Hematopoietic multipotent progenitor cell treated with erythropoietin and hydrocortisone succinate and interleukin-3 and kit ligand, for 17 days (in vitro differentiated cells): ENCODE data around the gene ITLN2.
"Not testable (repeated sequence)": the region's sequence is repeated elsewhere in the genome, so short reads cannot be mapped to it uniquely, and the experiment has no call there.

Experiments
- DNase-seq: peaks from one replicate; pipeline ENCODE4 v3.0.0-alpha.2; 2015; ENCODE audit warnings: low spot score

Gene ITLN2

DNA sequence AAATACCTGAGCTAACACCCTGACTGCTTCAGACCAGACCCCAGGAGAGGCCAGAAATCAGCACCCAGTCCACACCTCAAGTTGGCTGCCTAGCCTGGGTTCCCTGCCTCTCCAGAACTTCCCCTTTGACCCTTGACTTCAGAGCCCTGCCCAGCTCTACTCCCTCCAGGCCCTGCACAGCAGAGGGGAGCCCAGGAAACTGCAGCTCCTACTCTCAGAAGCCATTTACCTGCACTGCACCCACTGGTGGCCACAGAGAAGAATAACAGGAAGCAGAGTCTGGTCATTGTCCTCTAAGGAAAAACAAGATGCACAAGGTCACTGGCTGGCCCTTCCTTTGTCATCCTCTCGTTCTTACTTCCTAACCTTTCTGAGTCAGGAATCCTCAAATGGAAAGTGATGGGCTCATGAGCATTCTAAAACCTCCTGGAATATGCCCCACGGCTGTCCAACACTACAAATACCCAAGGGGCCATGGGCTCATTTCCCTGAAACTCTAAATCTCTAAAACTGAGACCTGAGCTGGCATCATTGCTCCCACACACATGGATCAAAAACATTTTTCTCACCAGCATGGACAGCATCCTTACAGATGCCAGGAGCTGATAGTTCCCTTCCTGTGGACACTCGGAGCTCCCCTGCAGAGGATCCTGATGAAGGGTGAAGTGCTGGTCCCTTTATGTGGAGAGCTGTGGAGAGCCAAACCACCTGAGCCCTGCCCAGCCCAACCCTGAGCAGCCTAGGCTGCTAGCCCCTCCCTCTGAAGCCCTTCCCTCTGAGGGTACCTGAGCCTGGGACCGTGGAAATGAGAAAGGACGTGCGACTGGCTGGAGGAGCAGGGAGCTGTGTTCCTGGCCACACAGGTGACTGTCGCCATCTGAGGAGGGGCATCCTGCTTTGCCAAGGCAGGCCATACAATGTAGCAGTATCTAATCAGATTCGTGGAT, at the start of gene ITLN2:
Gene ITLN2 (minus strand): TSS at position 652 of the 947 bp plus-strand sequence. CDS start 68 bp downstream, at position 584.
- peak; percentile 66 for DNase-seq

DNA sequence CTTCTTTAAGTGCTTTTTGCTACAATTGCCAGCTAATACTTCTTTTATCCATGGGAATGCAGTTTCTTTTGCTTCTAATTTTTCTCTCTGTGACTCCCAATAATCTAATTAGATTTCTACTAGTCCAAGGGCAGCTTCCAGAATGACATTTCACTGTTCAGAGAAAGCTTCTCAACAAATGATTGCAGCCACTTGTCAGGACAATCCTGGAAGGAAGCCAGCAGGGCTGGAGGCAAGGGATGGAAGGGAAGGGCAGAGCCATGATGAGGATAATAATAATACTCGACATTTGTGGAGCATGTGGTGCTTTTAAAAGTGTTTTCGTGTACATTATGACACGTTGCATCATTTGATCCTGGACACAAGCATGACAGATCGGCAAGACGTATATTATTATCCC, 46.9 kb upstream of the ITLN2 start:
- DNase-seq: no peak

DNA sequence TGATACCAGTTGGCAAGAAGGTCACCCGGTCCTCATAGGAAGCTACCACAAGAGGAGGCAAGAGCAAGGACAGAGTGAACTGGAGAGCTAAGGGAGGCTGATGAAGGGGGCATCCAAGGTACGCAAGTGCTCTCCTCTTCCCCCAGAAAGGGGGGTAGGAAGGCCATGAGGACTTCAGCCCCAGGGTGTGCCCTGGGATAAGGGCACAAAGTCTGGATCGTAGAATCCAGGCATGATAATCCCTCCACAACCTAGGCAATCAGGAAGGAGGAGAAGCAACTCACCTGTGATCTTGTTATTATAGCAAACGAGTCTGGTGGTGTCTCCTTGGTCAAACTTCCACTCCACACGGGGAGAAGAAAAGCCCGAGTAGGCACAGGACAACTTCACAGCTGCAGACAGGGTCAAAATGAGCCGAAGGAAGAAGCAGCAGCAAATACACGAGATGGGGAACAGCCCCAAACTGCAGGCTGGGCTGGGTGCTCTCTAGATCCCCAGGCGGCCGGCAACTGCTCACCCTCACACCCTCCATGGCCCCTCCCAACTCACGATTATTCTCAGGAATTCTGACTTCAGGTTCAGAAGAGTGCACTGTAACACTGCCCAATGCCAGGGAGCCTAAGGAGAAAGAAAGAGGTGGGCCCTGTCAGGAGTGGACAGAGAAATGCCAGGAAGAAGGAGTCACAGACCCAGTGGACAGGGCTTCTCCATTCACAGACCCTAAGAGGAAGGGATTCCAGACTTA, 46.3 kb upstream of the ITLN2 start:
- no peak for DNase-seq

DNA sequence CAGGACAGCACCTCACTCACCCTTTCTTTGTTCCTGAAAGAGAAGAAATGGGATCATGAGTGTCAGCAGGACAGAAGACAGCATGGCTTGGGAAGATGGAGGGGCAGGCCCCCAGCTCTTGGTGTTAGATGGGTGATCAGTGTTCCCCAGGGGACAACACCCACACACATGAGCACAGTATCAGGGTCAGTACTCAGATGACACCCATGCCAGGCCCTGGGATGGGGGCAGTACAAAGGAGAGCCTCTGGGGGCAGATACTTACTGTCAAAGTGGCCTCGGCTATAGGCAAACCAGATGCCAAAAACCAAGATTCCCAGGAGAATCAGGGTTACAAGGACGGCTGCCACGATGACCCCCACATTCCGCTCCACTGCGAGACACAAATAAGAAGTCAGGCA, 44.8 kb upstream of the ITLN2 start:
- DNase-seq: no peak

DNA sequence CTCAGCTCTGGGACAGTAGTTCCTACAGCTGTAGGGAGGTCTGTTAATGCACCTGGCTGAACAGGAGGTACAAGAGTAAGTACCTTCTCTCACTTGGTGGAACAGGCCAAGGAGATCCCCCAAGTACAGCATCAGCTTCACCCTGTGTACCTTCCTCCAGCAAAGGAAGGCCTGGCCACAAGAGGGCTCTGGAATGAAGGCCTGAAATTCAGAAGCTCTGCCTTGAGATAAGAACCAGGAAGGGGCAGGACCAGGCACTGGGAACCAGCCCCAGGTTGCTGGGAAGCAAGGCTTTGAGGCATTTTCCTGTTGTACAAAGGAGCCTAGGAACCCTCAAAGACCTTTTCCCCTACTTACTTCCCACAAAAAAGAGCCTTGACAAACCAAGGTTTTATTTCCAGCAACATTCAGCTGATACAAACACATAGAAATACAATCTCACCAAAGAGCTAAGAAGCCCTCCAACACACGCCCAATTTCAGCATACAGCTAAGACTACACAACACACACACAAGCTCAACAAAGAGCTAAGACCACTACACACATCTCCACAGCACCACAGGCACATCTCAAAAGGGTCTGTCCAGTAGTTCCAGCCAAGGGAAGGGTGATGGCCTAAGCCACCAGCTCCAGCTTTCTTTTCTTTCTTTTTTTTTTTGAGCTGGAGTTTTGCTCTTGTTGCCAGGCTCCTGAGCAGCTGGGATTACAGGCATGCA, 42.9 kb upstream of the ITLN2 start:
- peak; percentile 85 for DNase-seq

DNA sequence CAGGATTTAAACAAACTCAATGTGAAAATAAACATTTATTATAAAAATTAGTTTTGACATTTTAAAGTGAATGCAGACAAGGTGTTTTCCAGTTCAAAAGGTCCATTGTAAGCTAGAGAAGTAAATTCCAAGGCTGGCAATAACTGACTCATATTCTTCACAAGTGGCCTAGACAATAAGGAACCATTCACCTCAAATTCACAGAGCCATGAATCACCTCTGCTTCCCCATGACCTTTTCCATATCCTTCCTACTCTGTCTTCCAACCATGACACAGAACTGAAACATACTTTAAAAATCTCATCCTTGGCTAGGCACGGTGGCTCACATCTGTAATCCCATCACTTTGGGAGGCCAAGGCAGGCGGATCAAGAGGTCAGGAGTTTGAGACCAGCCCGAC, 41.6 kb upstream of the ITLN2 start:
- no peak for DNase-seq

DNA sequence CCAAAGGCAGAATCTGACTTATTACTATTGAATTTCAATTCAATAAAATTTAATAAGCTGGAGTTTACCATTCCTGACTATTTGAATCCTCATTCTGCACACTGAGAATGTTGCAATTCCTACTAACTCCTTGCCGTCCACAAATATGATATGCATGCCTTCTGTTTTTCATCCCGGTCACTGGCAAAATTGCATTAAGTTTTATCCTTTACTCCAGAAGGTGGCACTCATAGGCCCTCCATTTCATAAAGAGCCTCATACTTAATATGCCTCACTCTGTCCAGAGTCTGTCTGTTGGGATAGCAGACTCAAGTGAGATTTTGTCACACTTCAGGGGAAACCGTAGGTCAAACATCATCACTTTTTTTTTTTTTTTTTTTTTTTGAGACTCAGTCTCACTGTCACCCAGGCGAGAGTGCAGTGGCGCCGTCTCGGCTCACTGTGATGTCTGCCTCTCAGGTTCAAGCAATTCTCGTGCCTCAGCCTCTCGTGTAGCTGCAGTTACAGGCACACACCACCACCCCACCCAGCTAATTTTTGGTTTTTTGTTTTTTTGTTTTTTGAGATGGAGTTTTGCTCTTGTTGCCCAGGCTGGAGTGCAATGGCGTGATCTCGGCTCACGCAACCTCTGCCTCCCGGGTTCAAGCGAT, 39.1 kb upstream of the ITLN2 start:
- peak; percentile 39 for DNase-seq

DNA sequence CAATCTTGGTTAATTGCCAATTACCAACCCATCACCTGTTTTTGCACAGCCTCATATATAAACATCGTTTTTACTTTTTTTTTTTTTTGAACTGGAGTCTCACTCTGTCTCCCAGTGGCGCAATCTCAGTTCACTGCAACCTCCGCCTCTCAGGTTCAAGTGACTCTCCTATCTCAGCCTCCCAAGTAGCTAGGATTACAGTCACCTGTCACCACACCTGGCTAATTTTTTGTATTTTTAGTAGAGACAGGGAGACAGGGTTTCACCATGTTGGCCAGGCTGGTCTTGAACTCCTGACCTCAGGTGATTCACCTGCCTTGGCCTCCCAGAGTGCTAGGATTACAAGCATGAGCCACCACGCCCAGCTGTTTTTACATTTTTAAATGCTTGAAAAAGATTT, 37.4 kb upstream of the ITLN2 start:
- DNase-seq: not testable (repeated sequence)

DNA sequence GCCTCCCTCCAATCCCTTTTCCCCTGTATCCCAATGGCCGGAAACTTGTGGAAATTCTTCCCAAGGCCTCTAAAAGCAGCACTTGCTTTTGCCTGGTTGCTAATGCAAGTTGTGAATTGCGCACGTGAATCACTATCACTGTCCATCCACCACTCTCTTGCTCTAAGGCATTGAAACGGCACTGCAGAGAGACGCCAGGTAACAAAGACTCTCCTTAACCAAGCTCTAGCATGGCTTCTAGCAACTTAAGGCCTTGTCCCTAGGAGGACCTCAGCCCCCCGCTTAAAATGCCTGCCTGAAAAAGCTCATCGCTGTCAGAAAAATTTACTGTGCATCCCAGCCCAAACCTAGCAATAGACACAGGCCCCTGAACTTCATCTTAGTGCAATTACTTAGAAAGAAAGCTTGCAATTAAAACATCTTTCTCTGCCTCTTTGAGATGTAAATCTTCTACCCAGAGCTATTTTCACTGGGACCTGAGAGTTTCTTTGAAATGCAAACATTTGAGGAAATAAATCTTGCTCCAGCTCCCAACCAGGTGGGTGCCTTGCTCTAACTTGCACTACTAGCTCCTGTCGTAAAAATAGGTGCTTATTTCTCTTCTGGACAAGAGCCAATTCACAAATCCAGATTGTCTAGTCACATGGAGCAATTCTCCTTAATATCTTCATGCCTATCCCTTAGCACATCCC, 32.9 kb upstream of the ITLN2 start:
- DNase-seq: no peak

DNA sequence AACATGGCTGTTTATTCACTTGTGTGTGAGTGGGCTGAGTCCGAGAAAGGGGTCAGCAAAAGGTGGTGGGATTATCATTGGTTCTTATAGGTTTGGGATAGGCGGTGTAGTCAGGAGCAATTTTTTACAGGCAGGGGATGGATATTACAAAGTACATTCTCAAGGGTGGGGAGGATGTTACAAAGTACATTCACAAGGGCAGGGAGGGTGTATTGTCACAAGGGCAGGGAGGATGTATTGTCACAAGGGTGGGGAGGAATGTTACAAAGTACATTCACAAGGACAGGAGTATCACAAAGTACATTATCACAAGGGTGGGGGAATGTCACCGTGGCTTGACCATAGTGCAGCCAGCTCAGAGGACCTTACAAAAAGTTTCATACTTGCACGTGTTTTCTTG, 31.1 kb upstream of the ITLN2 start:
- DNase-seq: no peak

DNA sequence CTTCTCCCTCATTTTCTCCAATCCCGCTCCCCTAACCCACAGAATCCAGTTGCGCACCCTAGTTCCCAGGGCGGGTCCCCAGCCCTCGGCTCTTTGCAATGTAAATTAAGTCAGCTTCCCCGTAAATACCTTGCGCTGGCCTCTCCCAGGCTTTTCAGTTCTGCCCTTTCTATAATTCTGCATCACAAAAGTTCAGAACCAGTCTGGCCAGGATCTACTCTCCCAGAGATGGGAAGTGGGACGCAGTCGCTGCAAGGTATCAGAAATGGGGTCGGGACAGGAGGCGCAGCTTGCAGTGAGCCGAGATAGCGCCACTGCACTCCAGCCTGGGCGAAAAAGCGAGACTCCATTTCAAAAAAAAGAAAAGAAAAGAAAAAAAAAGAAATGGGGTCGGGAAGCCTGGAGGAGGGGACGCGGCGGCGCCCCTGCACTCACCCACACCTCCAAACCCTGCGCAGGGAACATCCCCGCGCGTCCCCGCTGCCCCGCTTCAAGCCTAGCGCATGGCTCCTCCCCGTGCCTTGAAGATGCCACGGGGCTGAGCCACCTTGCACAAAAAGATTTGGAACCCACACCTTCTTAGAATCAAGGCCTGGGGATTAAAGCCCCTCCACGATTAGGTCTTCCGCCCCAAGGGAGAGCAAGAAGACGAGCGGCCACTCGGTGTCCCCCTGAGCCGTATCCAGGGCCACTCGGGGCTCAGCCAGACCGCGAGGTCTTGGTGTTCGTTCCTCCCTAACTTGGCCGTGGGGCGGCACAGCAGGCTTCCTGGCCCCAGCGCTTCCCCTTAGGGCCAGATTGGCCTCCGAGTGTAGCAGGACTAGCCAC, 27.2 kb upstream of the ITLN2 start:
- no peak for DNase-seq

DNA sequence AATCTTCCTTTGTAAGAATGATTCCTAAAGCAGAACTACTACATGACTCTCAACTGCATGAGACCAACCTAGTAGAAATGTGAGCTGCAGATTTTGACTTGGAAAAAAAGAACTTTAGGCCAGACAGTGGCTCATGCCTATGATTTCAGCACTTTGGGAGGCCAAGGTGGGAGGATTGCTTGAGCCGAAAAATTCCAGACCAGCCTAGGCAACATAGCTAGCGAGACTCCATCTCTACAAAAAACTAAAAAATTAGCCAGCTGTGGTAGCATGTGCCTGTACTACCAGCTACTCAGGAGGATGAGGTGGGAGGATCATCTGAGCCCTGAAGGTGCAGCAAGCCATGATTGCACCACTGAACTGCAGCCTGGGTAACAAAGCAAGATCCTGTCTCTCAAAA, 24.7 kb upstream of the ITLN2 start:
- no peak for DNase-seq

DNA sequence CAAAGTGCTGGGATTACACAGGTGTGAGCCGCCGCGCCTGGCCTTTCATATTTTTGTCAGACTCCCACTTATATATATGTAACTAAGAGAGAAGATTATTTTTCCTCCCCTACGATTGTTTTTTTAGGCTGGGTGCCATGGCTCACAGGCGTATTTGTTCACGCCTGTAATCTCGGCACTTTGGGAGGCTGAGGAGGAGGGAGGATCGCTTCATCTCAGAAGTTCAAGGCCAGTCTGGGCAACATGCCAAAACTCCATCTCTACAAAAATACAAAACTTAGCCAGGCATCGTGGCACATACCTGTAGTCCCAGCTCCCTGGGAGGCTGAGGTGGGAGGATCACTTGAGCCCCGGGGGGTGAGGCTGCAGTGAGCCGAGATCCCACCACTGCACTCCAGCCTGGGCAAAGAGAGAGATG, 23.9 kb upstream of the ITLN2 start:
- DNase-seq: no peak

DNA sequence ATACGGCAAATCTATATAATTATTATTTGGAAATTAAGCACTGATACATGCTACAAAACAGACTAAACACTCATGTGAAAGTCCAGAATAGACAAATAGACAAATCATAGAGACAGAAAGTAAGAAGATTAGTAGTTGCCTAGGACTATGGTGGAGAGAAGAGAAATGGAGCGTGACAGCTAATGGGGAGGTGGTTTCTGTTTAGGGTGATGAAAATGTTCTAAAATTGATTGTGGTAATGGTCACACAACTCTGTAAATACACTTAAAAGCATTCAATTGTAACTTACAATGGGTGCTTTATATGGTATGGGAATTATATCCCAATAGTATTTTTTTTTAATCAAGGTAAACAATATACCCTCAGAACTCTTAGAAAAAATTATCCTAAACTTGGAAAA, 20.4 kb upstream of the ITLN2 start:
- DNase-seq: no peak

DNA sequence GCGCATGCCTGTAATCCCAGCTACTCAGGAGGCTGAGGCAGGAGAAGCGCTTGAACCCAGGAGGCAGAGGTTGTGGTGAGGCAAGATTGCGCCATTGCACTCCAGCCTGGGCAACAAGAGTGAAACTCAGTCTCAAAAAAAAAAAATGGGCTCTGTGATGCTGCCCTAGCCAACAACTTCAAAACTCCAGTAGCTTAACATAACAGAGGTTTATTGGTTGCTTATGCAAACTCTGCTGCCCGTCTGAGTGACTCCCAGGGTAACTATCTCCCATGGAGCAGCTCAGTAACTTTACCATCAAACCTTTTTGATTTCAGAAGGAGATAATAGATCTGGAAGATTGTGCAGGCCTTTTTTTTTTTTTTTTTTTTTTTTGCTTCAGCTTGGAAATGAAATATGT, 18.9 kb upstream of the ITLN2 start:
- DNase-seq: no peak

DNA sequence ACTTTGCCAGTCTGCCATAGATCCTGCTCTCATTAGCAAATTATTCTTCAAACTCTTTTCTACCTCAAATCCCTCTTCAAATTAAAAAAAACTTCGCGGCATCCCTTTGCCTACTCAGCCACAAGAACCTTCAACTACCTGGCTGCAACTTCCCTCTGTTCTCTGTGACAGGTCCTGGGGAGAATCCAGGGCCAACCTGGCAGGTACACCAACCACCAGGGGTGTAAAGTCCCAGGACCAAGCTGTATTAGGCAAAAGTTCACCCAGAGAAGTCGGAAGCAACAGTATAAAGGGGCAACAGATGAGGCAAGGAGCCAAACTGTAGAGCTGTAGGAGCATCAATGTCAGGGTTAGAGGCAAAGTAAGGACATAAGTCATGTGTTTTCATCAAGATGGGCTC, 18.3 kb upstream of the ITLN2 start:
- no peak for DNase-seq

DNA sequence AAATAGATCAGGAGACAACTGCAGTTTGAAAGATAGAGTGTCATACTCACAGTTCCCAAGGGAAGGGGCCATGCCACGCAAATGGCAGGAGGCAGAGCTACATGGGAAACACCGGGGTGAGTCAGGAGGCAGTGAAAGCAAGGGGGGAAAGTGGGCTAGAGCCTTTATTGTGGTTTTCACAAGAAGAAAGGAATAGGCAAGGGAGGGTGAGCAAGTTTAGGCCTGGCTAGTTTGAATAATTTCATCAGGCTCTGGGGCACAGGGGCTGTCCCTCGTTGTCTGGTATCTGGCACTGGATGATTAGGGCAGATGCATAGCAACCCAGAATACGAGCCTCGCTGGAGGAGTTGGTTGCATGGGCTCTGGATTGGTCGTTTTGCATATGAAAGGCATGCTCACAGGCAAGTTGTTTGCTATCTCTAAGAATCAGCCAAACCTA, 17.0 kb upstream of the ITLN2 start:
- no peak for DNase-seq

DNA sequence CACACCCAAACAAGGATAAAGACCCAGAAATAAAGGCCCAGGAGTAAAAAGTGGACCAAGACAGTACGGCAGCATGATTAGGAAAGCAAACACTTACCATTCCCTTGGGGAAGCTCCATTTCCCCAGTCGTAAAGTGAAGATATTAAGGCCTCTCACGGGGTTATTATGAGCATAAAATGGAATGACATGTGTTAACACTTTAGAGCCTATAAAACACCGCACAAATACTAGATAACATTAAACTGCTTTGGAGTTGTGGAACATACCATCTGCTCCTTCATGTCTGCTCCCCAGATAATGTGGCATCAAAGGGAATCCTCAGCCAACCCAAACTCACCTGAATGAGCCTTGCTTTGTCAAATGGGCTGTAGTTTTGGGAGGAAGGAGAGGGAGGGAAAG, 8.9 kb upstream of the ITLN2 start:
- no peak for DNase-seq

DNA sequence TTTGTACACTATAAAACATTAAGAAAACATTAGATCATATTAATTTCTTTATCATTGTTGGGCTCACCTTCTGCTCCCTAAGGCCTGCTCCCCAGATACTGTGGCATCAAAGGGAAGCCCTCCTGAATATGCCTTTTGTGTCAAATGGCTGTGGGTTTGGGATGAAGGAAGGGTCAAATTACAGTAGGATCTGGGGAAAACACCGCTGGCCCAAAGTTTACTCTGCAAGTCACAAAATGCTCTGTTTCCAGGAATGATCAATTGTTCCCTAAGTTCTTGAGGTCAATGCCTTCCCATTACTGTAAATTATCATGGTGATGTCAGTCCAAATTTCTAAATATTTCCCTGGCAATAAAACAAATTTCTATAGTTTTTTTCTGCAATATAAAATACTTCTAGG, 6.8 kb upstream of the ITLN2 start:
- DNase-seq: no peak

DNA sequence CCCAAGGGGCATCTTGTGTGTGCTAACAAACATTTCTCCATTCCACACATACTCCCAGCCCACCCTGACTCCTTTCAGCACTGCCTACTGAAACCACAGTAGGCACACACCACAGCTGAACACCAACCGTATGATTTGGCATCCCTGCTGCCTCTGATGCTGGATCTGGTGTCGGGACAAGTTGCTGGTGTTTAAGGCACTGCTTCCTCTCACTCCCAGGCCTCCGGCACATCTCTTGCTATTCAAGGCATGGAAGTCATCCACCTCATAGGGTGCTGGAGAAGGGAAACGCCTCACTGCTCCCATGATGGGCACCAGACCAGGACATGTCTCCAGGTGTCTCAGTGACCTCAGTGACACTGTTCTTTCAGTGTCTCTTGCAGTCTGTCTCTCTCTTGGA, 2.4 kb upstream of the ITLN2 start:
- DNase-seq: no peak

DNA sequence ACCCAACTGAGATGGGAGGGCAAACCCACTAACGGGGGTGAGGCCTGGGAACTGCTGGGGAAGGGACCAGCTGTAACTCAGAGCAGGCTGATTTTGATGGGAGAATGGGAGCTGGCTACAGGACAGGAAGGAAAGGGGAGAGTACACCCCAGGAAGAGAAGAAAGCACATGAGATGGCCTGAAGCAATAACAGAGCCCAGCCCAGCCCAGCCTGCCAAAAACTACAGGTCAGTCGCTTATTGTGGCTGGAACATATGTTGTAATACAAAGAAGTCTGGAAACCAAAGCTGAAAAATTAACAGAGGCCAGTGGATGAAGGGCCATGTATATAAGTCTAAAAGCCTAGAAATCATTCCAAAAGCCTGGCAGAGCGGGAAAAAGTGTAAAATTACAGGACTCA, 1.6 kb downstream of the ITLN2 start:
- DNase-seq: no peak
